Measurements from ENCODE around the gene SRRM1. TPM values are rescaled to one million over a fixed set of nuclear protein-coding genes. Genes with fewer than 3 reads are reported as not detected.

Gene SRRM1, protein sequence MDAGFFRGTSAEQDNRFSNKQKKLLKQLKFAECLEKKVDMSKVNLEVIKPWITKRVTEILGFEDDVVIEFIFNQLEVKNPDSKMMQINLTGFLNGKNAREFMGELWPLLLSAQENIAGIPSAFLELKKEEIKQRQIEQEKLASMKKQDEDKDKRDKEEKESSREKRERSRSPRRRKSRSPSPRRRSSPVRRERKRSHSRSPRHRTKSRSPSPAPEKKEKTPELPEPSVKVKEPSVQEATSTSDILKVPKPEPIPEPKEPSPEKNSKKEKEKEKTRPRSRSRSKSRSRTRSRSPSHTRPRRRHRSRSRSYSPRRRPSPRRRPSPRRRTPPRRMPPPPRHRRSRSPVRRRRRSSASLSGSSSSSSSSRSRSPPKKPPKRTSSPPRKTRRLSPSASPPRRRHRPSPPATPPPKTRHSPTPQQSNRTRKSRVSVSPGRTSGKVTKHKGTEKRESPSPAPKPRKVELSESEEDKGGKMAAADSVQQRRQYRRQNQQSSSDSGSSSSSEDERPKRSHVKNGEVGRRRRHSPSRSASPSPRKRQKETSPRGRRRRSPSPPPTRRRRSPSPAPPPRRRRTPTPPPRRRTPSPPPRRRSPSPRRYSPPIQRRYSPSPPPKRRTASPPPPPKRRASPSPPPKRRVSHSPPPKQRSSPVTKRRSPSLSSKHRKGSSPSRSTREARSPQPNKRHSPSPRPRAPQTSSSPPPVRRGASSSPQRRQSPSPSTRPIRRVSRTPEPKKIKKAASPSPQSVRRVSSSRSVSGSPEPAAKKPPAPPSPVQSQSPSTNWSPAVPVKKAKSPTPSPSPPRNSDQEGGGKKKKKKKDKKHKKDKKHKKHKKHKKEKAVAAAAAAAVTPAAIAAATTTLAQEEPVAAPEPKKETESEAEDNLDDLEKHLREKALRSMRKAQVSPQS
- total RNA-seq (2014; rRNA removed; shearing (Covaris generic)): 32.9 and 41.0 TPM in 2 replicates

DNA sequence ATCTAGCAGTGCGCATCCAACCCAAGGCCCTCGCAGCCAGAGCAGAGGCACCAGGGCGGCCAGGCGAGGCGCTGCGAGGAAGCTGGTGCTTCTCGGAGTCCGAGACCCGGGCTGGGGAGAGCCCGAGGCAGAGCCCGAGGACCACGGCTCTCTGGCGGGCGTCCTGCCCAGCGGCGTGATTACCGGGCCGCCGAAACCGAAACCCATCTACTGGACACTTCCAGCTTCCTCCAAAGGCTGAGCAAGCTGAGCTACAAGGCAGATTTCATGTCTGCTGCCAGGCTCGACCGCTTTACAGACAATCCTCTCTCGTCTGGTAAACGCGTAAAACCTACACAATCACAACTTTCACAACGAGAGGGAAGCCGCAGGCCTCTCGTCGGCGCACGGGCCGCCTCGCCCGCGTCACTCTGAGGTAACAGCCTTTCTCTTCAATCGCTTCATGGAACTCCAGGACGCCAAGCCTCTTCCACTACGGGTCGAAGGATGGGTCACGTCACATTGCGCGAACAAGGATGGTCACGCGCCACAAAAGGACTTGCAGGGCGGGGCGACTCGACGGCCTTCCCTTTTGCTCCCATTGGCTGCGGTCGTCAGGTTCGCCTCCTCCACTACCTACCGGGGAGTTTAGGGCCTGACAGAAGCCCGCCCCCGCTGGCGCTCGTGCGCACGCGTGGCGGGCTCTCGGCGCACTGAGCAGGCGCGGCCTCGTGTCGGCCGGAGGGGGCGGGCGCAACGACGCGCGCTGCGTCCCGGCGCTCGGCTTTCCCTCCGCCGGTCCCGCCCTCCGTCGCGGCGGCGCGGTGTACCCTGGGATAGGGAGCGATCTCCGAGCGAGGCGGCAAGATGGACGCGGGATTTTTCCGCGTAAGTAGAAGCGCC is at the start of gene SRRM1:
Gene SRRM1, plus strand, starts transcription at position 822 of the 882 bp plus-strand sequence. Its CDS starts 25 bp downstream, at position 847.
- DNase-seq (ENCODE audit: low read depth): peak; percentile 100

DNA sequence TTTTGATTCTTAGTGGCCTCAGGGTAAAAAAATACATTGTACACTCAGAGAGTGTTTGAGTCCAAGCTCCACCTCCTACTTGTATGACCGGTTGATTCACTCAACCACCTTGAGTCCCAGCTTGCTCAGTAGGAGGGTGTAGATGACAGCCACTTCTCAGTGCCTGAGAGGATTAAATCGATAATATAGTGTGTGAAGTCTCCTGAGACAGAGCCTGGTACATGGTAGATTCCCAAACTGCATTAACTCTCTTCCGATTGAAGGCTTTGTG is 48.8 kb upstream of the SRRM1 start:
- DNase-seq (ENCODE audit: low read depth): no peak

DNA sequence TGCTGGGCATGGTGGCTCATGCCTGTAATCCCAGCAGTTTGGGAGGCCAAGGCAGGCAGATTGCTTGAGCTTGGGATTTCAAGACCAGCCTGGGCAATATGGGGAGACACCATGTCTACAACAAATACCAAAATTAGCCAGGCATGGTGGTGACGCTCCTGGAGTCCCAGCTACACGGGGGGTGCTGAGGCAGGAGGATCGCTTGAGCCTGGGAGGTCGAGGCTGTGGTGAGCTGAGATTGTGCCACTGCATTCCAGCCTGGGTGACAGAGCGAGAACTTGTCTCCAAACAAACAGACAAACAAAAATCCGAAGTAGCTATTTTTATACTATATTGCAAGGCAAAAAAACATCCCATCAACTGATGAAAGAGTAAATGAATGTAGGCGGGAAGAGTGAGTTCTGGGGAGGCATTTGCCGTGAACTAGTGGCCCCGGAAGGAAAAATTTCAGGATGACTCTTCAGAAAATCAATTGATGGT is 46.7 kb upstream of the SRRM1 start:
- no peak for DNase-seq (ENCODE audit: low read depth)

DNA sequence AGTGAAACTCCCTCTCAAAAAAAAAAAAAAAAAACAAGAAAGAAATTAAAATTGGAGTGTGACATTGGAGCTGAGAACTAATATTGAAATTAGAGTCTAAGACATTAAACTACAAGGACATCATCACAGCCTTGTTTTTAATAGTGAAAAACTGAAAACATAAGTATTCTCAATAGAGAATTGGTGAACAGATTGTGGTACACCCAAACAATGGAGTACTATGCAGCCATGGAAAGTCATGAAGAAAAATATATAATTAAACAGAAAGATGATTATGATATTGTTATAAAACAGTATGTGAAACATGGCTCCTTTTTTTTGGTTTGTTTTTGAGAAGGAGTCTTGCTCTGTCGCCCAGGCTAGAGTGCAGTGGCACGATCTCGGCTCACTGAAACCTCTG is 43.8 kb upstream of the SRRM1 start:
- no peak for DNase-seq (ENCODE audit: low read depth)

DNA sequence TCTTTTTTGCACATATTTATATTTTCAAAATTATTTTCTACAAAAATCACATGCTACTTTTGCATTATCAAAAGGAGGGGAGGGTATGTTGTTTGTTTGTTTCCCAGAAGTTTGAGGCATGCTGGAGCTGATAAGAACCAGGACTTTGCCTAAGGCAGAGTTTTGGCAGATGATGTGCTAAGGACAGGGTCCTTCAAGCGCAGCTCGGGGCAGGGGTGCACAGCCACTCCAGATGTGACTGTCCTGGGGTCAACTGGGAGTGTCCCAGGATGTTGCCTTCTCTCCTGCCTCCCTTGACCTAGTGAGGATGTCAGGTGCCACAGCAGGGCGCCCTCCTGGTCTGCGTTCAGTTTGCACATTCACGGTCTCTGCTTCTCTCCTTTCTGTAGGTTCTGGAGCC is 42.6 kb upstream of the SRRM1 start:
- no peak for DNase-seq (ENCODE audit: low read depth)

DNA sequence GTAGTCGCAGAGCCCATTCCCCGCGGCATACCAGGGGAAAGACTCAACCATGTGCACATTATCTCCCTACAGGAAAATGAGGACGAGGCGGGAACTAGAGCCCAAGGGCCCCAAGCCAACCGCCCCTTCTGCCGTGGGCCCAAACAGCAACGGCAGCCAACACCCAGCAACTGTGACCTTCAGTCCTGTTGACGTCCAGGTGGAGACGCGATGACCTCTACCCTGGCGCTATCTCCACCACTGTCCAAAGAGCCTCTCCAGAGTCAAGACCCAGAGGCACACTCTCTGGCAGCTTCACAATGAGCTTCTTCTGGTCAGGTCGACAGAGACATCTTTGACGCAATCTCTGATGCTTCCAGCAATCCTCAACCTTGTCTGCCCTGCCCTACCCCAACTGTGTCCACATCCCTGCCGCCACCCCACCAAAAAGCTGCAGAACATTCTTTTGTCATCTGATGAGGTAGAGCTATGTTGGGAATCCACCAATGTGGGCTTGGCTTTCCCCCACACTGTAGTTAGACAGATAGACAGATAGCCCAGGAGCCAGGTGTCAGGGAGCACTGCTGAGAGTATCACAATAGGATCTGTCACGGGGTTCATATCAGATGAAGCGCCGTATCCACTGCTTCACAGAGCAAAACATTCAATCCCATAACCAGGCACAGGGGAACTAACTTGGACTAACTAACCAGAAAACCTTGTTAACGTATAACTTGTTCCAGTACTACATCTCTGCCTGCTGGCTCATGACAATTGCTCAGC is 37.4 kb upstream of the SRRM1 start:
- no peak for DNase-seq (ENCODE audit: low read depth)

DNA sequence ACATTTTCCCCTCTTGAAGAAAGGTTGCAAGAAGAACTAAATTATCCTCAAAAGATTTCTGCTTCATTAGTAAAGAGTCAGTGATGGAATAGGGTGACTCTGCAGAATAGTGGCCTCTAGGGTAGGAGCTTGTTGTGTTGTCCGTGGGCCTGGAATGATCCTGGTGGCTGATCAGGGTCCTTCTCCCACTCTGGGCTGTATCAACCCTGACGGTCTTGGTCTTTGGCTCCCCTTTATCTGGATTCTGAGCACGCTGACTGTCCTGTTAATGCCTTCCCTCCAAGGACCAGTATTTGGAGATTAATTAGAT is 36.9 kb upstream of the SRRM1 start:
- DNase-seq (ENCODE audit: low read depth): no peak

DNA sequence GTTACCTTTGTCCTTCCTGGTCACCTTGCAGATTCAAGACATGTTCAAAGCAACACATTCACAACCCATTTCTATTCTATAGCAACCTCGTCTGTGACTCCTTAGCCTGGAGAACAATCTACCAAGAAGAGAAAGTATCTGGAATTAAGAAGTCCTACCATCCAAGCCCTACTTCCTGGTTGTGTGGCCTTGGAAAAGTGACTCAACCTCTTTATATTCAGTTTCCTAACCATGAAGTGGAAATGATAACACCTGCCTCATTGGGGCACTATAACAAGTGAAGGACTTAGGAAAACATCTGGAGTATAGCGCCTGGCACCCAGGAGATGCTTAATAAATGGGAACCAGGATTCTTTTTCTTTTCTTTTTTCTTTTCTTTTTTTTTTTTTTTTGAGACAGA is 36.5 kb upstream of the SRRM1 start:
- DNase-seq (ENCODE audit: low read depth): no peak

DNA sequence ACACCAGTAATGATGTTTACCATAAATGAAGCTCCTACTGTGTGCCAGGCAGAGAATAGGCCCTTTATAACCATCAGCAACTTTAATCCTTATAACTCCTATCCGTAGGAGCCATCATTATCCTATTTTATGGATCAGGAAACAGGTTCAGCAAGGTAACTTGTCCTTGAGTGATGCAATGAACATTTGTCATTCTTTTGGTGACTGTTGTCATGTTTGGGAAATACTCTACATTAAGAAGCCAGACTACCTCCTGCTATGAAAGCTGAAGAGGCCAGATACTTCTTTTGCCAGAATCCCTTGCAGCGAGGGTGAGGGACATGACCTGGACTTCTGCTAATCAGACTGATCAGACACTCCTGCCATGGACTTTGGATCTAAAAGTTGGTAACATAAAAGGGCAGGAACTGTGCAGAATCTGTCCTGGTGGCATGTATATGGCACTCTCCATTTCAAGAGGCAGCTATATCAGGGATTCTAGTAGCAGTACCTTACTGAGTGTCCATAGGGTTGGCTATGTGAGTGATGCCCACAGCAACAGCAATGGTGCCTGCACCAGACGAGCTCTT is 33.1 kb upstream of the SRRM1 start:
- DNase-seq (ENCODE audit: low read depth): no peak

DNA sequence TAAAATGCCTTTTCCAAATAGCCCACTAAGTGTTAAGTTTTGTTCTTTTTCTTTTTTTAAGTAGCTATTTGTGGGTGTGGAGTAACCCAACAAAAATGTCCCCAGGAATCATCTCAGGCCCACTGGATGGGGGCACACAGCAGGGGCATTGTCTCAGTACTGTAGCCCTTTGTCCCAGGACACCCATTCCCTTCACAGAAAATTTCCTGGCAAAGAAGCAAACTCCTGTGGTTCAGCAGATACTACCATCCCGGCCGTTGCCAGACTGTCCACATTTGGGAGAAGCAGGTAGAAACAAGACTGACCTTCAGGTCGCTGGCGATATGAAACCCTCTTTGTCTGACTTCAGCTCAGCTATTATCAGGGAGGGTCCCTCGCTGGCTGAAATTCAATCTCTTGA is 23.7 kb upstream of the SRRM1 start:
- DNase-seq (ENCODE audit: low read depth): no peak

DNA sequence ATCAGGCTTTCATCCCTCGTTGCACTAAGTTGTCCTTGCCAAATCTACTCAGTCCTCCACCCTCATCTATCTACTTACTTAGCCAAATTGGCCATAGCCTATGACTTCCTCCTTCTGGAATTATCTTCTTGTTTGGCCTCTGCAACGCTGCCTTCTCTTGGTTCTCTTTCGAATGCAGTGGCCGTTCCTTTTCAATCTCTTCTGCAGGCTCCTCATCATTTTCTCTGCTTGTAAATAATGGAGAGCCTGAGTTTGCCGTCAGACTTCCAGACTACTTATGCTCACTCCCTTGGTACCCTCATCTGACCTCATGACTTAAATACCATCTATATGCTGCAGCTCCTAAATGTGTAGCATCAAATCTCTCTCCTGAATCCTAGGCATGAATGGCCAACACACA is 22.4 kb upstream of the SRRM1 start:
- DNase-seq (ENCODE audit: low read depth): no peak

DNA sequence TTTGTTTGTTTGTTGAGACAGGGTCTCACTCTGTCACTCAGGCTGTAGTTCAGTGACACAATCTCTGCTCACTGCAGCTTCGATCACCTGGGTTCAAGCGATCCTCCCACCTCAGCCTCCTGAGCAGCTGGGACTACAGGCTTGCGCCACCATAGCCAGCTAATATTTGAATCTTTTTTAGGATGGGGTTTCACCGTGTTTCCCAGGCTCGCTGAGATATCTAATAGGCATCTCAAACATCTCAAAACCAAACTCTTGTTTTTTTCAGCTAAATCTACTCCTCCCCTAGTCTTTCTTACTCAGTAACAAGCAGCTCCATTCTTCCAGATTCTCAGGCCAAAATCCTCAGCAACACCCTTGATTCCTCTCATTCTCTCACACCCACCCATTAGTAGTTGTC is 22.0 kb upstream of the SRRM1 start:
- DNase-seq (ENCODE audit: low read depth): no peak

DNA sequence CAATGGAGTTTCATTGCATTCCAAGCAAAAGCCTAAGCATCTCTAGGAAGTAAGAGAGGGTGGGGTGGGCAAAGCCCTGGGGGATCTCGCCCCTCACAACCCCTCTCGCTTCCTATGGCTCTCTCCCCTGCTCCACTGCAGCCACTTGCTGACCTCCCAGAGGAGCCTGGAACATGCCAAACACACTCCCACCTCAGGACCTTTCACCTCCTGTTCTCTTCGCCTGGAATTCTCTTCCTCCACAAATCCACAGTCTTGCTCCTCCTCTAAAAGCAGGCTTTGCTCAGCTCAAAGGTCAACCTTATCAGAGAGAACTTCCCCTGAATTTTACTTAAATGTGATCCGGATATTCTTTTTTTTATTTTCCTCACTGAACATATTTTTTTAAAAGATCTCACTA is 20.9 kb upstream of the SRRM1 start:
- DNase-seq (ENCODE audit: low read depth): no peak

DNA sequence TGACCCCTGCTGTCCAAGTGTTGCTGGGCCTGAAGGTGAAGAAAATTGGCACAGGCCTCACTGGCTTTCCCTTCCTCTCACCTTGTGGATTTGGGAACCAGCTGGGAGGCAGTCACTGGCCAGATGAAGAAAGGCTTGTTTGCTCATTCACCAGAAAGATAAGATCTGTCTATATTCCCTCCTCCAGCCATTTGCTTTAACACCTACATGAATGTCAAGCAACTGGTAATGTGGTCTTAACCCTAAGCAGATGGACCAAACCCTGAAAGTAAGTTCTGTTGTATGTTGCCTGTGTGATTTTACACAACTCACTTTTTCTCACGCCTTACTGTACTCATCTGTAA is 10.3 kb upstream of the SRRM1 start:
- no peak for DNase-seq (ENCODE audit: low read depth)

DNA sequence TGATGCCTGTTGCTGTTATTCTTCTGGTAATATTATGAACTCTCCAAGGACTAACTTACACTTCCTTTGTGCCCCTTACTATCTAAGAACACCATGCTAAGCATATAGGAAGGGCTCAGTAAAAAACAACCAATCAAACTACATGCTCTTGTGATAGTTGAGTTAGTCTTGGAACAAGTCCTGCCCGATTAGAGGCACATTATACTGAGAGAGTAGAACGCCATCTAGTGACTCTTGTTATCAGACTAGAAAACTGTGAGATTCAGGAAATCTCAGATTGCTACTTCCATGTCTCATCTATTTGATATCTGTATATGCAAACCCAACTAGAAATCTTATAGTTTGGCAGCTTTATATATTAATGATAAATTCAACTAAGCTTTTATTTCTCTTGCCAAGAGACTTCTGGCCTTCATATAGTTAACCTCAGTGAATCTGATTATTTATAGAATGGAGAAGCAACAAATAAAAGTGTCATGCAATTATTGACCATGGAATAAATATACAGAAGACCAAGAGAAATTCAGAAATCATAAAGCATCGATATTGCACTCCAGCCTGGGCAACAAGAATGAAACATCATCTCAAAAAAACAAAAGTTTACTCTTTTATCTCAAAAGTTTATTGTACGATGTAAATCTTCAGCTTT is 7.8 kb upstream of the SRRM1 start:
- peak; percentile 60 for DNase-seq (ENCODE audit: low read depth)

DNA sequence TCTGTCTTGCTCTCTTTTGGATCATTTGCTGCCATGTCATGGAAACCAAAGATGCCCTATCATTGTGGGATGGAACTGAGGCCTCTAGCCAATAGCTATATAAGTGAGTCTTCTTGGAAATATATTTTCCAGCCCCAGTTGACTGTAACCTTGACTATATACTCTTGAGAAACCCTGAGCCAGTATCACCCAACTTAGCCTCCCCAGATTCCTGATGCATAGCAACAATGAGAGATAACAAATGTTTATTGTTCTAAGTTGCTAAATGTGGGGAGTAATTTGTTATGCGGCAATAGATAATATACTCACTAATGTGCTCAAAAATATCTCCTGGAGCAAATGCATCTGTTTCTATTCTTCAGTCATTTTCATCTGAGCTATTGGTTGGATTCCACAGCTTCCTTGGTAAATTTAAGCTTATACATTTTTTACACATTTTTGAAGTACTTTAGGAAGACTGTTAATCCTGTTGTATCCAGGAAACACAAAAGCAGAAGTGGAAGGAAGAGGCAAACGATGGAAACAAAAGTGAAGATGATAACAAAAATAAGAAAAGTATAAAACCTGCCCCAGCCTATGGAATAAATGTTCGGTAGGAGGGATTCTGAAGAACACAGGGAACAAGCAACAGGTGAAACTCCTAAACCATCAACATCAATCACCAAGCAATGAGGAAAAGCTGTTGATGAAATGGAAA is 6.3 kb upstream of the SRRM1 start:
- DNase-seq (ENCODE audit: low read depth): no peak

DNA sequence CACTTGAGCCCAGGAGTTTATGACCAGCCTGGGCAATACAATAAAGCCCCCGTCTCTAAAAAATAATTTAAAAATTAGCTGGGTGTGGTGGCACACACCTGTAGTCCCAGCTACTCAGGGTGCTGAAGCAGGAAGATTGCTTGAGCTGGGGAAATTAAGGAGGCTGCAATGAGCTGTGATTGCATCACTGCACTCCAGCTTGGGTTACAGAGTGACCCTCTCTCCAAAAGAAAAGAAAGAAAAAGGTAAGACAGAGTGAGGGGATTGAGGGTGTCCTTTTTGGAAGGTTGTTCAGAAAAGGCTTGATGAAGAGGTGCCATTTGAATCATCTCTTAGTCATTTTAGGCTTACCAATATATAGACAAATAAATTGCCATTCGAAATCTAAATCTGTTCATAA is 4.0 kb upstream of the SRRM1 start:
- no peak for DNase-seq (ENCODE audit: low read depth)

DNA sequence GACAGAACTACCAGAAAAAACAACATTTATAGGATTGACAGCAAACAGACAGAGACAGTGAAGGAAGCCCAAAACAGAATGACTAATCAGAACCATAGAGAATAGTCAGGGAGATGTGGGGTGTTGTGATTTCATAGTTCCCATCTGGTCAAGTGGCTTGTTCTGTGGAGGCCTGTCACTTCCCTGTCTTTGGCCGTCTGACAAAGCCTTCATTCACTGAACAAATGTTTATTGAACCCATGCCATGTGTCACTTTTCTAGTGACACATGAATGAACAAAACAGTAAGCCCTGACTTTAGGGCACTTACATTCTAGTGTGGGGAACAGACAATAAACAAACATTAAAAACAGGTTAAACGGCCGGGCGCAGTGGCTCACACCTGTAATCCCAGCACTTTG is 3.2 kb upstream of the SRRM1 start:
- no peak for DNase-seq (ENCODE audit: low read depth)

DNA sequence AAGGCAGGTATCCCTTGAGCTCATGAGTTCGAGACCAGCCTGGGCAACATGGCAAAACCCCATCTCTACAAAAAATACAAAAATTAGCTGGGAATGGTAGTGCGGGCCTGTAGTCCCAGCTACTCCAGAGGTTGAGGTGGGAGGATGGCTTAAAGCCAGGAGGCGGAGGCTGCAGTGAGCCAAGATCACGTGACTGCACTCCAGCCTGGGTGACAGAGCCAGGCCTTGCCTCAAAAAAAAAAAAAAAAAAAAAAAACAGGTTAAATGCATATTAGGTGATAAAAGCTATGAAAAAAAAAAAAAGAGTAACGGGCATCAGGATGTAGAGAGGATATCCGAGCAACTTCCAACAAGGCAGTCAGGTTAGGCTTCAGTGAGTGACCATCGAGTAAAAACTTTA is 2.8 kb upstream of the SRRM1 start:
- DNase-seq (ENCODE audit: low read depth): peak; percentile 53

DNA sequence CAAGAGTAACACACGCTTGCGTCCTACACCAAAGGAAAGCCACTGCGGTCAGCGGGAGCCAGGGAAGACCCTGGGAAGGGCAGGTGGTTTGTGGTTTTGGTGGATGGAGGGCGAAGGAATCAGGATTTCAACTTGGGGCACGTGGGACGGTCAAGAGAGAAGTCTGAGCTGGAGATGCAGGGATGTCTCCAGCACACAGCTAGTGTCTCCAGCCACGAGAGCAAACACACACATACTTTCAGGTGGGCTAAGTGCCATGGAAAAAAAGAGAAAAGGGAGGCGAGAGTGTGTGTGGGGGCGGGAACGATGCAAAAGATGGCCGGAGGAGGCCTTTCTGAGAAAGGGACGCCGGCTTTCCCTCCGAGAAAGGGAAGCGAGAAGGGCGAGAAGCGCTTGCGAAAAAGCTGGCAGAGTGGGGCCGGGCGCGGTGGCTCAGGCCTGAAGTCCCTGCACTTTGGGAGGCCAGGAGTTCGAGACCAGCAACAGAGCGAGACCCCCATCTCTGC is 1.4 kb upstream of the SRRM1 start:
- DNase-seq (ENCODE audit: low read depth): peak; percentile 19

Measured in Daoy (cell line).